NCI-H128 (cell line): ENCODE results near the gene AMH.

ENCODE experiments used
- DNase-seq: peaks from one replicate; lab custom pipeline; 2025; ENCODE audit not compliant: unreplicated experiment; lab: John Stamatoyannopoulos, UW

AMH gene

DNA sequence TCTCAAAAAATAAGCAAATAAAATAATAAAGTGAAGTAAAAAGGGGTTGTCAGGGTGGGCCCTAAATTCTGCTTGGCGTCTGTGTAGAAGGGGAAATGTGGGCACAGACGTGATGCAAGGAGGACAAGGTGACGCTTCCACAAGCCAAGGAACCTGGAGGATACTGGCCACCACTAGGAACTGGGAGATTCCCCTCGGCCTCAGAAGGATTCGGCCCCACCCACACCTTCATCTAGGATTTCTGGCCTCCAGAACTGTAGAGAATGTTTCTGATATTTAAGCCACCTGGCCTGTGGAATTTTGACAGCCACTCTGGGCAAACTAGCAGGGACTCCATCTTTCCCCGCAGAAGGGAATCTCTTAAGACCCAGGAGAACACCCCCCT, 14.1 kb upstream of the AMH start:
- no peak for DNase-seq

DNA sequence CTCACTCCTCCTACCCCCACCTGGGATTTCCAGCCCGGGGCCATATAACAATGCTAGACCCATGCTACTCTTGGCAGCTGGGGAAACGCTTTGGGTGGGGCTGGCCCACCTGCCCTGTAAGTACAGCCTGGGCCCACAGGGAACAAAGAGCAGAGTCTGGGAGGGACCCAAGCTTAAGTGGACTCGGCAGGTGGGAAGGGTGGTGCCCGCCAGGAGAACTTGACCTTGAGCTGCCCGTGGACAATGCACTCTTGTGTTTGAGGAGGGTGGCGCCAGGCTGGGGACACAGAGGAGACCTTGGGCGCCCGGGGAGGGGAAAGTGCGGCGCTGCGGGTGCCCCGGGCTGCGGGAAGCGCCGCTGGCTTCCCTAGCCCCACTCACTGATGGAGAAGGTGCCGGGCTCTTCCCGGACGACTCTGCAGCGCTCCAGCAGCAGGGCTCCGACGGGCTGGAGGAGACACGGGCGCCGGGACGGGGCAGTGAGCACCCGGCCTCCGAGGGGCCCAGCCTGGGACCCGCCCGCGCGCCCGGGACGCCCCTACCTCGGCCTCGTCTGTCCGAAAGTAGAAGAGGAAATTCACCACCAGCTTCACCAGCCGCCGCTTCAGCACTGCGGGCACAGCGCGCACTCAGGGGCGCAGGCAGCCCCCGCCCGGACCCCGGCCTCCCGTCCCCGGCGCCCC, 13.6 kb upstream of the AMH start:
- peak; percentile 15 for DNase-seq

DNA sequence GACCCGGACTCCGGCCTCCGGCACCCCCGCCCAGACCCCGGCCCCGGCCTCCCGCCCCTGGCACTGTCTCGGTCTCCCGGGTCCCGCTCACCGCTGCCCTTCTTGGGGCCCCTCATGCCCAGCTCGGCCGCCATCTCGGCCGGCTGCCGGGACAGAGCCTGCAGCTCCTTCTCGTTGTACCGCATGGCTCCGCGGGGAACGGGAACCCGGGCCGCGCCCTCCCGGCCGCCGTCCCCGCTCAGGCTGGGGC, 13.1 kb upstream of the AMH start:
- DNase-seq = no peak

DNA sequence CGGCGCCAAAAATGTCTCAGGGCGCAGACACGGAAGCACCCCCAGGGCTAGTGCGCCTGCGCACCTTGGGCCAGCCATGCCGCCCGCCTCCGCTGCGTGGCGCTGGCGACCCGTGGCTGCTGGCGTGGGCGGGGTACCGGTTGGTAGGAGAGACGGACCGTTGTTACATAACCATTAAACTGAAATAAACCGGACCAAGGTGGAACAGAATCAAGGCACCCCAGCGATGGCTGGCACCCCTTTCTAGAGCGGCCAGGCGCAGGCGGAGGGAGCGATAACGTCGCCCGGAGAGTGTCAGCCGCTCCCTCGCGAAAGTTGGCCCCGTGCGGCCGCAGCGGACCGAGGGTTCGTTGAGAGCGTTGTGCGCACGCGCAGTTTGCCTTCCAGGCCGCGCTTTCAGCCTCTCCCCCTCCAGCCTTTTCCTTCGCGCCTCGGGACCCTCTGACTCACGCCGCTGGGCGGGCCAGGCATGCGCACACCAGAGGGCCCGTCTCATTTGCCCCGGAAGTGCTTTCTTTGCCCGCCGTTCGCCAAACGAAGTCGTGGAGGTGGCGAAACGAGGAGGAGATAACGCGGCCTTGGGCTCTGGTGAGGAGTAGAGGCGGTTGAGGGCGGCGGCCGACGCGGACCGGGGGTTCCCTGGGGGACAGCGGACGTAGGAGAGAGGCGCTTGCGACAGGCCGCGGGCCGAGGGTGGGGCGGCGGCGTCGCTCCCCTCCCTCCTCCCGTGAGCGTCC, 12.6 kb upstream of the AMH start, which contains the start of the genes PLEKHJ1 and SF3A2:
Gene PLEKHJ1 (minus strand): TSS at position 16 of the 737 bp plus-strand sequence. CDS start 81 bp downstream, outside the sequence.
Gene SF3A2 (plus strand): TSS at position 511 of the 737 bp plus-strand sequence. CDS start 6,595 bp downstream, outside the sequence.
- DNase-seq = peak; percentile 94

DNA sequence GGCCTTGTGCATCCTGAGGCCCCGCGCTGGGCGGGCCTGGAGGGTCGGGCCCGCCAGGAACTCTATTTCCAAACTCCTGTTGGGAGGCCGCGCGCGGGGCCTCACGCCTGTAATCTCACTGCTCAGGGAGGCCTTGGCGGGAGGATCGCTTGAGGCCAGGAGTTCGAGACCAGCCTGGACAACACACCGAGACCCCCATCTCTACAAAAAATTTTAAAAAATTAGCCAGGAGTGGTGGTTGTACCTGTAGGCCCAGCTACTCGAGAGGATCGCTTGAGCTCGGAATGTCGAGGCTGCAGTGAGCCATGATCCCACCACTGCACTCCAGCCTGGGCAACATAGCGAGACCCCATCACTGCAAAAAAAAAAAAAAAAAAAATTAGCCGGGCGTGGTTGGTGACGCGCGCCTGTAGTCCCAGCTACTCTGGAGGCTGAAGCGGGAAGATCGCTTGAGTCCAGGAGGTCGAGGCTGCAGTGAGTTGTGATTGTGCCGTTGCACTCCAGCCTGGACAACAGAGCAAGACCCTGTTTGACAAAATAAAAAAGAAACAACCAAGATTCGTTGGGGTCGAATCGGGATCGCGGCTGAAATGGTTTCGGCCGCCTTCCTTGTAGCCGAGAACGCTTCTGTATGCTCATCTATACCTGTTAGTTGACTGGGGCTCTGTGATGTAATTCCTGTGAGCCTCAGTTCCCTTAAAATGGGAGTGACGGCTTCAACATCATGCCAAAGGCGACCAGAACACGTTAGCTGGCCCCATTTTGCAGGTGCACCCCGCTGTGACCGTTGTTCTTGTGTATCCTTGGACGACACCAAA, 11.9 kb upstream of the AMH start:
- no peak for DNase-seq

DNA sequence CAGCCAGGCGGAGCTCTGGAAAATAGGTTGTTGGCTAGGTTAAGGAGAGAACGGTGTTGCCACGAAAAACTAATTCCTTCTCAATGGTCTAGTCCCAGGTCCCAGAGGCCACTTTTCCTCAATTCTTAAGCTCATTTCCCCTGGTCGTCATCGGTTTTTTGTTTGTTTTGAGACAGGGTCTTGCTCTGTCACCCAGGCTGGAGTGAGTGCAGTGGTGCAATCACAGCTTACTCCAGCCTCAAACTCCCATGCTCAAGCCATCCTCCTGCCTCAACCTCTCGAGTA, 11.3 kb upstream of the AMH start:
- no peak for DNase-seq

DNA sequence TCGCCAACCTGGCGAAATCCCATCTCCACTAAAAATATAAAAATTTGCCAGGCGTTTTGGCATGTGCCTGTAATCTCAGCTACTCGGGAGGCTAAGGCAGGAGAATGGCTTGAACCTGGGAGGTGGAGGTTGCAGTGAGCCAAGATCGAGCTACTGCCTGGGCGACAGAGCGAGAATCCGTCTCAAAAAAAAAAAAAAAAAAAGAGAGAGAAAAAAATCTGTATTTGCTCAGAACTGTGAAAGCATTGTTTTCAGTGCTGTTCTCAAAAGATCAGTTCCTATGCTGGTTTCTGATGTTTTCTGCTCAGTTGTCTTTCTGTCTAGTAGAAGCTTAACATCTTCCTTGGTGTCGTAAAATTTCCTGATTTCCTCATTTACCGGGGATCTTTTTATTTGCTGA, 9.9 kb upstream of the AMH start:
- DNase-seq = no peak

DNA sequence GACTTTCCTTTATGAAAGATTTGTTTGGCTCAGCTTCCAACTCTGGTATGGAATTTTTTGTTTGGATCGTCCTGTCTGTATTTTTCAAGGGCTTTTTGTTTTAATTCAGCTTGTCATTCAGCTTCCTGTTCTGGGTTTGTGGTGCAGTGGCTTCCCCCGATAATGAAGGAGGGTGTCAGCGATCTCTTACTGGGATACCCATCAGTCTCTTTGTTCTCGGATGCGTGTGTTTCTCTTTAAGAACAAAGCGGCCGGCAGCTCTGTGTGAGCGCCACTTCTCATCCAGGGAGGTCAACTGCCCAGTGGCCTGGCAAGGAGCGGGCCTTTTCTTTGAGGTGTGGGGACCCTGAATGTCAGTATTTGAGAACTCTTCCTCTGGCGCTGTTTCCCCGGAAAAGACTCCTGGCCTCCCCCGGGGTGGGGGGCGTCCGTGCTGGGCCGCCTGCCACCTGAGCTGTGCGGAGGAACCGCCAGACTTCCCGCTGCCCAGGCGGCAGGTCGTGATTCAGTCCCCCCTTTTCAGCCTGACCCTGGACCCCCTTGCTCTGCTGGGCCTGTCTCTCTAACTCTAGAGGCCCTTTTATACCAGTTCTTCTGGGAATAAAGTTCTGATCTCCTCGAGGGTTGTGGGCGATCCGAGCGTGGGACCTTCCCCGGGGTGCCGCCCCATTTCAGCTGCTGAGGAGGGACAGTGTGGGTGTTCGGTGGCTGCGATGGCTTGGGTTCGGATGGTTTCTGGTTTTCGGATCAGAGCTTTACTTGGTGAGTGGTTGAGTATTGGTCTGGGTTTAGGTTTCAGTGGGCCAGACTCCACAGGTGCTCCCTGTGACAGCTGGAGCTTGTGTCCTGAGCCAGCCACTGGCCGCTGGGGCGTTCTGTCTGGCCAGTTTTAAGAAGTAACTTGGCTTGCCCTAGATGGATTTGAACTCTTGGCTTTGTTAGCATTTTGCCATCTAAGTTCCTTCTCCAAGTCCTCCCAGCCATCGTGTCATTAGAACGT, 9.1 kb upstream of the AMH start:
- no peak for DNase-seq

DNA sequence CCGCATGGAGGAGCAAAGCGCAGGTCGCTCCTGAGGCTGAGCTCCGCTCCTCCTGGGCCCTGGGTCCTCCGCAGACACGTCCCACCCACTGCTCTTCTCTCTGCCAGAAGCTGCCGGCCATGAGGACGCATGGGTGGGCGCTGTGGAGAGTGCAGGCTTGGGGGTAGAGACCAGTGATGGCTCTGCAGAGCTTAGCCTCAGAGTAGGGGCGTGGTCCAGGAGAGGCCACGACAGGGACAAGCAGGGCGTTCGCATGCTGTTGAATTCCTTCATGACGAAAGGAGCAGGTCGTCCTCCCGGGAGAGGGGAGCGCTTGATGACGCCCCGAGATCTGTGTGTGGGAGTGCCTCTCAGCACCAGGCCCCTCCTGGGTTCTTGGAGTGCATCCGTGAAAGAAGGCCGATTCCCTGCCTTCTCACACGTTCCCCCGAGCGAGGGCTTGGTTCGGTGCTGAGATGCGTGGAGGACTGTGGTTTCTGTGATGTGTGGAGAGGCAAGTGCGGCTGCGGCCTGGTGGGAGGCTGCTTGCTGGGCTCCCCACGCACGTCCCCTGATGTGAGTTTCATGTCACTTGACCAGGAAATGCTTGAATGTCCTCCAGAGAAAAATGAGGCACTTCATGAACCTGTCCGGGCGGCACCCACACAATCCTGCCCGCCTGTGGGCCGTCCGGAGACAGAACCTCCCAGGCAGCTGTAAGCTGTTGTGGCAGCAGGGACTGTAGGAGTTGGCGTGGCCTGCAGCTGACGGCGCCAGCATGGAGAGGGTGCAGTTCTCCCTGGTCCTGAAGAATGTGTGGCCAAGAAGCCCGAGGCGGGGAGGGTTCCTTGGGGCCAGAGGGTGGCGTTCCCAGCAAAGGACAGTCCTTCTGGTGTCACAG, 8.0 kb upstream of the AMH start:
- no peak for DNase-seq

DNA sequence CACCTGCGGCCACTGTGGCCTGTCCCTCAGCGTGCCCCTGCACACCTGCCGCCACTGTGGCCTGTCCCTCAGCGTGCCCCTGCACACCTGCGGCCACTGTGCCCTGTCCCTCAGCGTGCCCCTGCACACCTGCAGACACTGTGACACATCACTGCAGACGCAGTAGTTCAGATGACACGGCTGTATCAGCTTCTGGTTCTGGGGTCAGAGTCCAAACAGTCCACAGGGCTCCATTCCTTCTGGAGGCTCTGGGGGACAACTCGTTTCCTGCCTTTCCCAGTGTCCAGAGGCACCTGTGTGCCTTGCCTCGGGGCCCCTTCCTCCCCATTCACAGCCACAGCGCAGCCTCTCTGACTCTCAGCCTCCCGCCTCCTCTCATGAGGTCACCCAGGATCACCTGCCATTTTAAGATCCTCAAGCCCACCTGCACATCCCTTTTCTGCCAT, 7.0 kb upstream of the AMH start:
- DNase-seq = no peak

DNA sequence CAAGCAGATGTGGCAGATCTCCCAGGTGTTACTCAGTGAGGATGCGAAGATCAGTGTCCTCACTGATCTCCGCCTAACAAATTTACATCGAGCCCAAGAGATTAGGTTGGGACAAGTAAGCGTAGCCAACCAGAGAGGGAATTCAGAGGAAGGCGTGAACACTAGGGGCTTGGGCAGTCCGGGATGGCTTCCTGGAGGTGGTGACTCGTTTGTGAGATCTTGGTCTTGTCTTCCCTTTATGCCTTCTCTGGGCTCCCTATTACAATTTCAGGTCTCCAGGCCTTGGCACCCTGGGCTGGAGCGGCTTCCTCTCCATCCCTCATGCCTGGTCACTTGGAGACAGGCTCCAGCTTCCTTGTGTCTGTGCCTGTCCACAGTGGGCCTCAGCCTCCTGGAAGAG, 6.3 kb upstream of the AMH start:
- no peak for DNase-seq

DNA sequence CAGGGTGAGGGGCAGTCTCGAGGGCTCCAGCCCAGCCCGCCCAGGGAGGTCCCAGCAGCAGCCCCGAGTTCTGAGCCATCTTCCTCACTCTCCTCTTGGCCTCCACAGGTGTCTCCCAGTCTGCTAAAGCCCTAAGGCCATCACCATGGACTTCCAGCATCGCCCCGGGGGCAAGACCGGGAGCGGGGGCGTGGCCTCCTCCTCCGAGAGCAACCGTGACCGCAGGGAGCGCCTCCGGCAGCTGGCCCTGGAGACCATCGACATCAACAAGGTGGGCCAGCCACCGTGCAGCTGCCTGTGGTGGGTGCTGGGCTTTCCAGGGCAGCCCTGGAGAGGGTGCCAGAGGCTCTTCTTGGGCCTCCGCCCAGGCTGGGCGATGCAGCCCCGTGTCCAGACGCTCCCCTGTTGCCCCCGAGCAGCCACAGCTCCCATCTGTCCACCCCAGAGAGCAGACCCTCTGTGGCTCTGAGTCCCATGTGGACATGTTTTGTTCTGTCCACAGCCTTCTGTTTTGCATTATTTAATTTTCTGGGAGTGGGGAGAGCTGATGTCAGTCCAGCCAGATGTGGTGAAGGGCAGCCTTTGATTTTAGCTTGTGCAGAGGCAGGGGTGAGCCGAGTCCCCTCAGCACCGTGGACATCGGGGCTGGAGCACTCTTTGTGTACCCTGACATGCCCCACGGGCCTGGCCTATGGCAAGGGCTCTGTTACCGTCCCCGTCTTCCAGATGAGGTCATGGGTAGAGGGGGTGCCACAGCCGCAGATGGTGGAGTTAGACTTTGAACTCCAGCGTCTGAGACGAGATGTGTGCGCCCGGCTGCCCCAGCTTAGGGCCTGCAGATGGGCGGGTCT, 5.6 kb upstream of the AMH start:
- no peak for DNase-seq

DNA sequence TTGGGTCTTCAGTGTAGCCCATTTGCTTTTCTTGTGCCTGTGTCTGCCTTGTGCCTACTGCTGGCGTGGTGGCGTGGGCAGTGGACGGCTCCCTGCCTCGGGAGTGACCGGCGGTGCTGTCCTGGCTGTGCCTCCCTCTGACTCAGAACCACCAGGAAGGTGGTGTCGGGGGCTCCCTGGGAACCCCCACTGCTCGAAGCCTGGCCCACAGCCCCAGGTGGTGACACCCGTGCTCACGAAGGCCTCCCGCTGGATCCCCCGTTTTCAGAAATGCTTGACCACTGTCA, 5.1 kb upstream of the AMH start:
- no peak for DNase-seq

DNA sequence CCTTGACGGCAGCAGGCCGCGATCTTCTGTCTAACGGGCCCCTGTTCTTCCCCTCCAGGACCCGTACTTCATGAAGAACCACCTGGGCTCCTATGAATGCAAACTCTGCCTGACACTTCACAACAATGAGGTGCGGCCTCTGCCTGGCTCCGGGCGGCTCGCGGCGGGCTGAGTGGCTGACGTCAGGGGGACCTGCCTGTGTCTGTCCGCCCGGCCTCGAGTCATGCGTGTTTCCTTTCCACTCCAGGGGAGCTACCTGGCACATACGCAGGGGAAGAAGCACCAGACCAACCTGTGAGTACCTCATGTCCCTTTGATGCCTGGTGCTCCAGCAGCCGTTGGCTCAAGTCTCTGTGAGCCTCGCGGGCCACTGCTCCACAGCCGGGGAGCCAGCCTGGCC, 4.6 kb upstream of the AMH start:
- DNase-seq = no peak

DNA sequence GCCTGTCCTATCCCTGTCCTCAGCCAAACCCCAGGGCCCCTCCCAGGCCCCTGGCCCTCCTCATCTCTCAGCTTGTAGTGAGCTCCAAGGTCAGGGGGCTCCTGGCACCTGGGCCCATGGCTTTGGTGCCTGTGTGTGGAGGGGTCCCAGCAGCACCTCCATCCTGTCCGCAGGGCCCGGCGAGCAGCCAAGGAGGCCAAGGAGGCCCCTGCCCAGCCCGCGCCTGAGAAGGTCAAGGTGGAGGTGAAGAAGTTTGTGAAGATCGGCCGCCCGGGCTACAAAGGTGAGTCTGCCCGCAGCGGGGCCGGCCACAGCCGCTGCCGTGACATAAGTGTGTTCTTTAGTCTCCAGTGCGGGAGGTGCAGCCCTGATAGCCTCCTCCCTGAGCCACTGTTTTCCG, 3.9 kb upstream of the AMH start:
- no peak for DNase-seq

DNA sequence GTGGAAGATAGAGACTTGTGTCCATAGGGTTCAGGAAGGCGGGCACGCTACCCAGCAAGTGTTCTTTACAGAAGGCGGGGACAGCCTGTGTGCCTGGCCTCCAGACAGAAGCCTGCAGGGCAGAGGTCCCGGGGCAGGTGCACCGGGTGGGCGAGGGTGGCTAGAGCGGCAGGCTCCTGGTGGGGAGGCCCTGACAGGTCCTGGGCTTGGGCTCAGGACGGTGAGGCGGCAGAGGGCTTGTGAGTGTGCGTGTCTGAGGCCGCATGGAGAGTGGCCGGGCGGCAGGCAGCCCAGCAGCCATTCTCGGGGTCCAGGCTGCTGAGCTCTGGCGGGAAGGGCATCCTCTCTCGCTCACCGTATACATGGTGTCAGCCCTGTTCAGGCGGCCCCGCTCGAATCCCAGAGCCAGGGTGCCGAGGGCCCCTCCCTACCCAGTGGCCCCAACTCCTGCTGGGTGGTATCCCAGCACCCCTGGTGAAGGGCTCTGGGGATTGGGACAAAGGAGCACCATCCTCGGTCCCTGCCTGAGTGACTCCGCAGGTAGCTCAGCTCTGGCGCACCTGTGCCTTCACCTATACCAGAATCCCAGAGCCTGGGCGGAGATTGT, 3.0 kb upstream of the AMH start:
- no peak for DNase-seq

DNA sequence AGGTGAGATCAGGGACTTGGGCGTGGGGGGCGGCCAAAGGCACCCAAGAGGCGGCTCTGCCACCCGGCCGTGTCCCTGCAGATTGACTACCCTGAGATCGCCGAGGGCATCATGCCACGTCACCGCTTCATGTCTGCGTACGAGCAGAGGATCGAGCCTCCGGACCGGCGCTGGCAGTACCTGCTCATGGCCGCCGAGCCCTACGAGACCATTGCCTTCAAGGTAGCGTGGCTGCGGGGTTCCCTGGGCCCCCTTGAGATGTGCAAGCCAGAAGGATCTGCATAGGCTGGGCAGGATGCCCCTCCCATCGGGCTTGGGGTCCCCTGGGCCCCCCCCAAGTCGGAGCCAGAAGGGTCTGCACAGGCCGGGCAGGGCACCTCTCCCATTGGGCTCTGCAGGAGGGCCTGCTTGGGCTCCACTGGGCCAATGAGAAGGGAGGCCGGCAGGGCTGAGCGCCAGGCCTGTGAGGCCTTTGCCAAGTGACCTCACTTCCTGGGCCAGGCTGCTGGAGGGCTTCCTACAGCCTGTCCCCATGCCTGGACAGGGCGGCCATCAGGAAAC, 2.2 kb upstream of the AMH start:
- DNase-seq = no peak

DNA sequence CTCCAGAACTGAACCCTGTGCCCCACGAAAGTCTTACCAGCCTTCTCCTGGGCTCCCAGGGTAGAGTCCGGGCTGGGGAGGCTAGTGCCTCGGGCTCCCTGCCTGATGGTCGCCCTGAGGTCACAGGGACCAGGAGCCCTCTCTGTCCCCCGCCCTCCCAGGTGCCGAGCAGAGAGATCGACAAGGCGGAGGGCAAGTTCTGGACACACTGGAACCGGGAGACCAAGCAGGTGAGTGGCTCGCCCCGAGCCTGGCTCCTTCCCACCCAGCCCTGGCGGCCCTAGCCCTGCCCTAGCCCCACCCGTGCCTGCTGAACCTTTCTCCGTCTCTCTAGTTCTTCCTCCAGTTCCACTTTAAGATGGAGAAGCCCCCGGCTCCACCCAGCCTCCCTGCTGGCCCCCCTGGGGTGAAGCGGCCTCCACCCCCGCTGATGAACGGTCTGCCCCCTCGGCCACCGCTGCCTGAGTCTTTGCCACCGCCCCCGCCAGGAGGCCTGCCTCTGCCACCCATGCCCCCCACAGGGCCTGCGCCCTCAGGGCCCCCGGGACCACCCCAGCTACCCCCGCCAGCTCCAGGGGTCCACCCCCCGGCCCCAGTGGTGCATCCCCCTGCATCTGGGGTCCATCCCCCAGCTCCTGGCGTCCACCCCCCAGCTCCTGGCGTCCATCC, 1.6 kb upstream of the AMH start:
- DNase-seq = no peak
